DOHH2 (cell line): ENCODE measurements around the gene SYT1.

ENCODE experiments used
- CTCF ChIP-seq: fragments of 200-600 bp; sonication (generic); IDR thresholded peaks from one replicate; pipeline ENCODE4 v1.5.1; 2014; ENCODE audit warnings: antibody characterized with exemption, mild to moderate bottlenecking, low read depth, low read length; ENCODE audit not compliant: poor library complexity, severe bottlenecking
- EZH2phosphoT487 ChIP-seq: fragments of 200-600 bp; sonication (generic); IDR thresholded peaks from 2 replicates; pipeline ENCODE4 v1.6.1; 2017; ENCODE audit warnings: borderline replicate concordance, mild to moderate bottlenecking, antibody characterized with exemption, low read length, moderate library complexity, mixed read lengths

GRCh38 chr12:79156846-79157463 lies 292.4 kb downstream of the SYT1 start:
- TF ChIP-seq EZH2phosphoT487 (no peak), CTCF (no peak)
